OCI-LY7 (cell line): ENCODE data around the gene ARHGAP30. TPM values are rescaled to one million over a fixed set of nuclear protein-coding genes. Genes with fewer than 3 reads are reported as not detected.

ENCODE experiments used
- BruUV-seq: library from RNA; stranded (reverse); fragments of 400-500 nt; replicated peaks from 2 replicates; lab custom pipeline; 2021; lab: Mats Ljungman, UMichigan
- CTCF ChIA-PET: fragments of 300-600 bp; sonication (Branson Sonifier 250); formaldehyde crosslinking; loops from one replicate; lab custom pipeline; 2022; ENCODE audit warnings: antibody characterized with exemption; ENCODE audit not compliant: unreplicated experiment; lab: Charles Lee
- POLR2A ChIA-PET: fragments of 300-600 bp; sonication (Branson Sonifier 250); formaldehyde crosslinking; loops from one replicate; lab custom pipeline; 2022; ENCODE audit warnings: antibody characterized with exemption; lab: Charles Lee
- DNase-seq: peaks from one replicate; pipeline ENCODE4 v3.0.0-alpha.2; 2015; ENCODE audit warnings: low spot score
- H2AFZ ChIP-seq: fragments of 200-600 bp; sonication (generic), shearing (Covaris generic); 2 replicates; pipeline ENCODE4 v1.6.1; 2014; ENCODE audit warnings: mild to moderate bottlenecking, antibody characterized with exemption, low read length, moderate library complexity
- H3K27ac ChIP-seq: fragments of 200-600 bp; sonication (generic); 2 replicates; pipeline ENCODE4 v1.5.1; 2014; ENCODE audit warnings: mixed run types, low read depth, mild to moderate bottlenecking, moderate library complexity, low read length, inconsistent platforms; ENCODE audit not compliant: poor library complexity, severe bottlenecking
- H3K36me3 ChIP-seq: fragments of 200-600 bp; sonication (generic); 2 replicates; pipeline ENCODE4 v1.6.1; 2014; ENCODE audit warnings: mild to moderate bottlenecking, antibody characterized with exemption, low read length, moderate library complexity, mixed read lengths; ENCODE audit not compliant: insufficient read depth
- H3K4me1 ChIP-seq: fragments of 200-600 bp; sonication (generic); 2 replicates; pipeline ENCODE4 v1.5.1; 2014; ENCODE audit warnings: mild to moderate bottlenecking, low read length; ENCODE audit not compliant: insufficient read depth, poor library complexity, severe bottlenecking
- H3K4me2 ChIP-seq: fragments of 200-600 bp; sonication (generic); 2 replicates; pipeline ENCODE4 v1.6.1; 2014; ENCODE audit warnings: mild to moderate bottlenecking, low read length
- H3K4me3 ChIP-seq: fragments of 200-600 bp; sonication (generic); 2 replicates; pipeline ENCODE4 v1.5.1; 2014; ENCODE audit warnings: mild to moderate bottlenecking, low read depth, low read length; ENCODE audit not compliant: poor library complexity, severe bottlenecking
- H3K79me2 ChIP-seq: fragments of 200-600 bp; sonication (generic); 2 replicates; pipeline ENCODE4 v1.6.1; 2016; ENCODE audit warnings: low read depth, mild to moderate bottlenecking, low read length, moderate library complexity, mixed read lengths; ENCODE audit not compliant: insufficient read depth
- H3K9me2 ChIP-seq: fragments of 200-600 bp; sonication (generic); 2 replicates; pipeline ENCODE4 v1.6.1; 2016; ENCODE audit warnings: mild to moderate bottlenecking, low read length, mixed read lengths; ENCODE audit not compliant: insufficient read depth
- H3K9me3 ChIP-seq: fragments of 200-600 bp; sonication (generic); 2 replicates; pipeline ENCODE4 v1.6.1; 2014; ENCODE audit warnings: mild to moderate bottlenecking, mixed run types, low read length, mixed read lengths
- H4K20me1 ChIP-seq: fragments of 200-600 bp; sonication (generic); 2 replicates; pipeline ENCODE4 v1.6.1; 2014; ENCODE audit warnings: mild to moderate bottlenecking, antibody characterized with exemption, low read length, moderate library complexity, mixed read lengths; ENCODE audit not compliant: insufficient read depth
- EZH2phosphoT487 ChIP-seq: fragments of 200-600 bp; sonication (generic); IDR thresholded peaks from 2 replicates; pipeline ENCODE4 v1.6.1; 2018; ENCODE audit warnings: low read depth, borderline replicate concordance, mild to moderate bottlenecking, mixed run types, antibody characterized with exemption, low read length, moderate library complexity, mixed read lengths
- intact Hi-C: fragments of 100-400 bp; cut with micrococcal nuclease; formaldehyde crosslinking; loops from one replicate; pipeline ENCODE4 v1.10.0; 2022; ENCODE audit not compliant: unreplicated experiment
- total RNA-seq, 2 experiments: library from RNA; depleted of rRNA in 1 of 2; stranded (reverse); fragments of >200 nt in 1 of 2; shearing (Covaris generic) in 1 of 2; gene quantifications; 2 replicates each; pipeline ENCODE4 v1.2.3, GENCODE V29; 2014 to 2022
- TF ChIP-seq, protein P1 (sequence below): fragments of 200-600 bp; sonication (generic); conservative IDR thresholded peaks from 2 replicates; pipeline ENCODE4 v1.5.1; 2014; ENCODE audit warnings: mild to moderate bottlenecking, antibody characterized with exemption, low read length, moderate library complexity, mixed read lengths

Gene ARHGAP30
- total RNA-seq, 2 experiments from 2014 or later, result 56.2 to 101 TPM

DNA sequence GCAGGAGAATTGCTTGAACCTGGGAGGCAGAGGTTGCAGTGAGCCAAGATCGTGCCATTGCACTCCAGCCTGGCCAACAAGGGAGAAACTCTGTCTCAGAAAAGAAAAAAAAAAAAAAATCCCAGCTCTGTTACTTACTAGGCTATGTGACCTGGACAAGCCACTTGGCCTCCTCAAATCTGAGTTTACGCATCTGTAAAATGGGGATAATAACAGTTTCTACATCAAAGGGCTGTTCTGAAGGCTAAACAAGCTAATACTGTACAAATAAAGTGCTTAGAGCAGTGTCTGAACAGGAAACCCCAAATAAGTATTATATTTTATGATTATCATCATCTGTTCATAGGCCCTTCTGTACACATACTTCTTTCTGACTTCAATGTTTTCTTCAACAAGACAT is 62.3 kb downstream of the ARHGAP30 start:
- no peak overlapping the region for H3K27ac ChIP-seq
- H3K36me3 ChIP-seq, result no peaks in the 10 kb centered on the region
- peaks cover 7% of the 10 kb centered on the region; the same call in 1 of the 2 replicates for H3K79me2 ChIP-seq
- ChIA-PET POLR2A (interaction anchor here (0.6 to 1.3 kb wide), 2 partner anchors 12 to 397 kb away, joined by 4 to 5 read pairs; no protein-coding TSS in a partner anchor), CTCF (no interaction called here)
- intact Hi-C loops, result no loop called here
- no TSS peak for BruUV-seq
- H3K9me2 ChIP-seq, result no peaks in the 10 kb centered on the region
- no peak overlapping the region for H3K4me2 ChIP-seq
- no peaks in the 10 kb centered on the region for H3K9me3 ChIP-seq
- no peak overlapping the region for H2AFZ ChIP-seq
- peaks cover 11% of the 10 kb centered on the region for H3K4me1 ChIP-seq
- no peak overlapping the region for H3K4me3 ChIP-seq
- no peak for DNase-seq
- no peaks in the 10 kb centered on the region for H4K20me1 ChIP-seq
- TF ChIP-seq EZH2phosphoT487, result no peak
- TF ChIP-seq, protein P1, sequence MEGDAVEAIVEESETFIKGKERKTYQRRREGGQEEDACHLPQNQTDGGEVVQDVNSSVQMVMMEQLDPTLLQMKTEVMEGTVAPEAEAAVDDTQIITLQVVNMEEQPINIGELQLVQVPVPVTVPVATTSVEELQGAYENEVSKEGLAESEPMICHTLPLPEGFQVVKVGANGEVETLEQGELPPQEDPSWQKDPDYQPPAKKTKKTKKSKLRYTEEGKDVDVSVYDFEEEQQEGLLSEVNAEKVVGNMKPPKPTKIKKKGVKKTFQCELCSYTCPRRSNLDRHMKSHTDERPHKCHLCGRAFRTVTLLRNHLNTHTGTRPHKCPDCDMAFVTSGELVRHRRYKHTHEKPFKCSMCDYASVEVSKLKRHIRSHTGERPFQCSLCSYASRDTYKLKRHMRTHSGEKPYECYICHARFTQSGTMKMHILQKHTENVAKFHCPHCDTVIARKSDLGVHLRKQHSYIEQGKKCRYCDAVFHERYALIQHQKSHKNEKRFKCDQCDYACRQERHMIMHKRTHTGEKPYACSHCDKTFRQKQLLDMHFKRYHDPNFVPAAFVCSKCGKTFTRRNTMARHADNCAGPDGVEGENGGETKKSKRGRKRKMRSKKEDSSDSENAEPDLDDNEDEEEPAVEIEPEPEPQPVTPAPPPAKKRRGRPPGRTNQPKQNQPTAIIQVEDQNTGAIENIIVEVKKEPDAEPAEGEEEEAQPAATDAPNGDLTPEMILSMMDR, result no peak

DNA sequence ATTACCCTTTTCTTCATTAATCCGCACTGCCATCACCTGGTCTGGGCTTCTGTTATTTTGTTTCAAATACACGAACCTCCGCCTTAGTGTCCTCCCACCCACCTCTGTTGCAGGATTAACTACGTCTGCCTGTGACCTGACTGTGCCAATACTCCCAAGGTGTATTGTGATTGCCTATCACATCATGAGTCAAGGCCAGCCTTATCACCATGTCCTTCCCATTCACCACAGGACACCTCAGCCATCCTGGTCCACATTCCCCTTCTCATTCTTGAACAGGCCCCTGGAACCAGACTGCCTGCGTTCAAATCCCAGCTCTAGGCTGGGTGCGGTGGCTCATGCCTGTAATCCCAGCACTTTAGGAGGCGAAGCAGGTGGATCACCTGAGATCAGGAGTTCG is 63.1 kb downstream of the ARHGAP30 start:
- intact Hi-C loops, result no loop called here
- Histone ChIP-seq H3K79me2 (no peaks in the 10 kb centered on the region), H3K36me3 (no peaks in the 10 kb centered on the region), H3K4me3 (no peak overlapping the region), H3K27ac (no peak overlapping the region), H3K9me2 (no peaks in the 10 kb centered on the region), H3K4me1 (peaks cover 10% of the 10 kb centered on the region), H2AFZ (no peak overlapping the region), H4K20me1 (no peaks in the 10 kb centered on the region), H3K9me3 (no peaks in the 10 kb centered on the region), H3K4me2 (no peak overlapping the region)
- CTCF ChIA-PET, result no interaction called here
- DNase-seq, result no peak
- POLR2A ChIA-PET, result no interaction called here
- BruUV-seq, result no TSS peak
- TF ChIP-seq, protein P1, result no peak
- no peak for TF ChIP-seq EZH2phosphoT487

- Histone ChIP-seq H3K4me1 (peaks cover 11% of the 10 kb centered on the region), H3K9me3 (no peaks in the 10 kb centered on the region), H3K9me2 (no peaks in the 10 kb centered on the region), H3K4me3 (no peak overlapping the region), H4K20me1 (no peaks in the 10 kb centered on the region), H3K27ac (no peak overlapping the region), H3K36me3 (peaks cover 12% of the 10 kb centered on the region), H3K4me2 (no peak overlapping the region), H3K79me2 (no peaks in the 10 kb centered on the region), H2AFZ (no peak overlapping the region)
- TF ChIP-seq, protein P1, result no peak
- no peak for TF ChIP-seq EZH2phosphoT487
- no TSS peak for BruUV-seq
- POLR2A ChIA-PET, result interaction anchor here (0.6 to 0.7 kb wide), 2 partner anchors 50 to 369 kb away, joined by 3 to 7 read pairs; no protein-coding TSS in a partner anchor
- intact Hi-C loops, result no loop called here
- no peak for DNase-seq
- CTCF ChIA-PET, result no interaction called here
Measured at GRCh38 chr1:161001525-161001924, 68.2 kb downstream of the ARHGAP30 start.
